Heart left ventricle (tissue), 16 donors: ENCODE results near the gene USP32. TPM values are rescaled to one million over a fixed set of nuclear protein-coding genes. Genes with fewer than 3 reads are reported as not detected.

Experiments used
- ATAC-seq, 4 donors: fragments of 200-7000 bp; cut with Tn5 transposase; one replicate each; pipeline ENCODE4 v1.9.1; 2020 to 2022; ENCODE audit warnings: moderate library complexity in 4 of 4, mild to moderate bottlenecking in 3 of 4, moderate number of reproducible peaks in 1 of 4
- DNase-seq, 5 donors: peaks; one replicate each; pipeline ENCODE4 v3.0.0-alpha.2; 2020
- H3K27ac ChIP-seq, 12 donors: fragments of 200-600 bp; sonication (generic) in 4 of 12; one replicate each; pipeline versions ENCODE4 v1.5.0 to v1.8.0; 2016 to 2022; ENCODE audit warnings: mild to moderate bottlenecking in 2 of 12
- H3K27me3 ChIP-seq, 9 donors: fragments of 200-600 bp; sonication (generic) in 2 of 9; one replicate each; pipeline versions ENCODE4 v1.5.1 to v1.8.0; 2016 to 2022; ENCODE audit warnings: mild to moderate bottlenecking in 3 of 9
- H3K36me3 ChIP-seq, 9 donors: fragments of 200-600 bp; sonication (generic) in 2 of 9; one replicate each; pipeline versions ENCODE4 v1.5.0 to v1.8.0; 2018 to 2022; ENCODE audit warnings: mild to moderate bottlenecking in 2 of 9
- H3K4me1 ChIP-seq, 12 donors: fragments of 200-600 bp; sonication (generic) in 4 of 12; one replicate each; pipeline versions ENCODE4 v1.5.0 to v1.8.0; 2016 to 2022; ENCODE audit warnings: mild to moderate bottlenecking in 3 of 12
- H3K4me3 ChIP-seq, 12 donors: fragments of 200-600 bp; sonication (generic) in 4 of 12; one replicate each; pipeline versions ENCODE4 v1.5.0 to v1.8.0; 2017 to 2022; ENCODE audit warnings: mild to moderate bottlenecking in 9 of 12, moderate library complexity in 4 of 12
- H3K9me3 ChIP-seq, 12 donors: fragments of 200-600 bp; sonication (generic) in 4 of 12; one replicate each; pipeline versions ENCODE4 v1.5.0 to v1.8.0; 2016 to 2022; ENCODE audit warnings: mild to moderate bottlenecking in 1 of 12
- CTCF ChIP-seq, 12 donors: fragments of 200-600 bp; sonication (generic) in 4 of 12; IDR thresholded peaks; one replicate each; pipeline versions ENCODE4 v1.5.0 to v1.8.0; 2018 to 2022; ENCODE audit warnings: antibody characterized with exemption in 12 of 12, mild to moderate bottlenecking in 5 of 12
- POLR2A ChIP-seq, 2 donors: fragments of 450-650 bp; IDR thresholded peaks; one replicate each; pipeline ENCODE4 v1.6.1; 2017; ENCODE audit warnings: antibody characterized with exemption in 2 of 2, mild to moderate bottlenecking in 2 of 2, moderate library complexity in 2 of 2
- WGBS, 4 donors: extraction: QIAGEN DNeasy Blood & Tissue Kit in 2 of 4; methylation state at CpG; one replicate each; pipeline versions ENCODE4 v1.1.5 to v1.1.7; 2013 to 2018; 5-methylcytosine and 5-hydroxymethylcytosine counted together
- intact Hi-C, 10 donors: fragments of 100-400 bp; cut with DNase I; formaldehyde crosslinking; loops; one replicate each; pipeline versions ENCODE4 v1.11.1 to v1.14.2; 2022
- polyA plus RNA-seq, 2 donors: library from polyadenylated mRNA; stranded (reverse); fragments of 200-250 nt; gene quantifications; one replicate each; pipeline ENCODE4 v1.2.3, GENCODE V29; 2013
- total RNA-seq, 9 donors: library from RNA; depleted of rRNA in 2 of 9; stranded (reverse); fragments of >200 nt in 2 of 9; fragmentation: NEBNext Ultra II Directional in 3 of 9; extraction: Animal tissue kit (Norgen Biotek cat#: 25700) in 3 of 9; gene quantifications; one replicate each; pipeline versions ENCODE4 v1.1.0 to v1.2.4, GENCODE V29; 2016 to 2023
- donor health status: ischemic (EF 13 %, LVEDD 7.1; RV severe dilation, severe dysfunction).
- donor health status: healthy with polysubstance abuse.
- donor health status: DM: no; HTN: yes; CAD: no.
- donor health status: DM: no; HTN: no; CAD: no.
- donor health status: ischemic (EF 25% LVEDD 6.9; RV normal size, moderate dysfunction).
- donor health status: ischemic (EF 25% LVEDD 5.7; RV mildly dilated, moderate dysfunction).
- donor health status: healthy.
- donor health status: DM: yes; HTN: yes; CAD: no.
- donor health status: ischemic (EF 35%, LVEDD 5.7; RV mildly dilated, moderate dysfunction).
- donor health status: nonischemic (EF 11% LVEDD 7.7; RV severe dilation, severe dysfunction).
- donor health status: DM: yes; HTN: yes; CAD: no.
- donor health status: PGD.
- donor health status: ischemic (EF 29% LVEDD 5.4; RV normal size, mild dysfunction).
- donor health status: nonischemic (EF 23%, LVEDD 6.1; RV moderate dilation, normal function).

USP32 gene
- total and polyA plus RNA-seq, 11 donors: 9.8 to 50.0 (median 30.3) TPM

GRCh38 chr17:60156746-60157145 is 235.2 kb downstream of the USP32 start:
- TF ChIP-seq CTCF (IDR thresholded peaks at IDR 0.05) (no peak), POLR2A (IDR thresholded peaks at IDR 0.05) (no peak)
- H3K27ac ChIP-seq: peak overlapping the region in 2 of 12 donors; percentile 18 to 20

GRCh38 chr17:60155815-60156214 is 236.1 kb downstream of the USP32 start:
- DNase-seq (no peak), ATAC-seq (no peak)
- no peaks in the 10 kb centered on the region for H3K9me3 ChIP-seq
- H3K36me3 ChIP-seq: peaks cover 0 to 5% (median 0%) of the 10 kb centered on the region in 9 donors
- H3K27me3 ChIP-seq: peaks cover under 1 to 35% (median 18%) of the 10 kb centered on the region in 9 donors
- no peak overlapping the region for H3K4me3 ChIP-seq
- H3K27ac ChIP-seq: peak overlapping the region in 1 of 12 donors; percentile 2
- TF ChIP-seq CTCF (IDR thresholded peaks at IDR 0.05) (no peak), POLR2A (IDR thresholded peaks at IDR 0.05) (no peak)
- 66 to 72% (median 69%) methylated on average over 9 of the region's 9 CpGs for WGBS, 4 donors
- peaks cover 0 to 42% (median 22%) of the 10 kb centered on the region in 12 donors for H3K4me1 ChIP-seq
- intact Hi-C loops: no loop called here

More at GRCh38 chr17:60156746-60157145, 235.2 kb downstream of the USP32 start:
- Histone ChIP-seq H3K9me3 (no peaks in the 10 kb centered on the region), H3K36me3 (peaks cover 0 to 5% (median 0%) of the 10 kb centered on the region in 9 donors), H3K4me1 (peaks cover 1 to 48% (median 27%) of the 10 kb centered on the region in 12 donors), H3K4me3 (no peak overlapping the region), H3K27me3 (peaks cover 0 to 28% (median 9%) of the 10 kb centered on the region in 9 donors)
- WGBS, 4 donors: 55 to 80% (median 72%) methylated on average over 7 to 8 of the region's 8 CpGs
- DNase-seq (no peak), ATAC-seq (no peak)
- intact Hi-C loops: no loop called here

GRCh38 chr17:60155427-60155814 is 236.5 kb downstream of the USP32 start:
- ATAC-seq (no peak), DNase-seq (no peak)
- intact Hi-C loops: no loop called here
- Histone ChIP-seq H3K4me3 (no peak overlapping the region), H3K9me3 (no peaks in the 10 kb centered on the region), H3K27ac (peak overlapping the region in 3 of 12 donors; percentile 31 to 63 (median 43)), H3K4me1 (peaks cover 0 to 44% (median 22%) of the 10 kb centered on the region in 12 donors), H3K36me3 (peaks cover 0 to 5% (median 0%) of the 10 kb centered on the region in 9 donors), H3K27me3 (peaks cover 3 to 39% (median 22%) of the 10 kb centered on the region in 9 donors)
- TF ChIP-seq CTCF (IDR thresholded peaks at IDR 0.05) (no peak), POLR2A (IDR thresholded peaks at IDR 0.05) (no peak)
- 34 to 56% (median 51%) methylated on average over 2 to 3 of the region's 3 CpGs for WGBS, 4 donors

GRCh38 chr17:60154616-60155426 is 237.1 kb downstream of the USP32 start:
- H3K36me3 ChIP-seq: peaks cover 0 to 5% (median 0%) of the 10 kb centered on the region in 9 donors
- H3K4me1 ChIP-seq: peaks cover 0 to 50% (median 25%) of the 10 kb centered on the region in 12 donors
- peak in 4 of 5 donors; percentile 60 to 68 (median 64) for DNase-seq
- WGBS, 4 donors: 32 to 61% (median 53%) methylated on average over 12 to 14 of the region's 14 CpGs
- H3K9me3 ChIP-seq: no peaks in the 10 kb centered on the region
- peaks cover 8 to 44% (median 27%) of the 10 kb centered on the region in 9 donors for H3K27me3 ChIP-seq
- peak overlapping the region in 2 of 12 donors; percentile 17 to 21 for H3K4me3 ChIP-seq
- intact Hi-C loops: no loop called here
- ATAC-seq: peak; percentile 58 to 81 (median 65)
- no peak for TF ChIP-seq CTCF (IDR thresholded peaks at IDR 0.05)
- TF ChIP-seq POLR2A (IDR thresholded peaks at IDR 0.05): no peak
- peak overlapping the region in 9 of 12 donors; percentile 35 to 69 (median 57) for H3K27ac ChIP-seq
